Effector memory CD8-positive, alpha-beta T cell (primary cell): ENCODE data around the gene EIF4E1B.

ENCODE experiments used
- ATAC-seq: fragments of 150-1000 bp; cut with Tn5 transposase; replicated peaks from 2 replicates; pipeline ENCODE4 v1.10.0; 2021; ENCODE audit warnings: mild to moderate bottlenecking, moderate library complexity
- DNase-seq, 3 experiments: peaks; one replicate each; pipeline ENCODE4 v3.0.0; 2021
- H3K27ac Mint-ChIP-seq, 2 donors: one replicate each; pipeline ENCODE4 v1.8.0; 2022; ENCODE audit warnings: mild to moderate bottlenecking in 2 of 2, mixed read lengths in 2 of 2, moderate library complexity in 2 of 2
- H3K27me3 Mint-ChIP-seq, 2 donors: one replicate each; pipeline ENCODE4 v1.8.0; 2022; ENCODE audit warnings: mixed read lengths in 2 of 2
- H3K36me3 Mint-ChIP-seq: one replicate; pipeline ENCODE4 v1.8.0; 2022; ENCODE audit warnings: mild to moderate bottlenecking, moderate library complexity, mixed read lengths; ENCODE audit not compliant: insufficient read depth
- H3K4me1 Mint-ChIP-seq, 2 donors: one replicate each; pipeline ENCODE4 v1.8.0; 2022; ENCODE audit warnings: low read depth in 2 of 2, mixed read lengths in 2 of 2
- H3K4me3 Mint-ChIP-seq, 2 donors: one replicate each; pipeline ENCODE4 v1.8.0; 2022; ENCODE audit warnings: mild to moderate bottlenecking in 2 of 2, mixed read lengths in 2 of 2, moderate library complexity in 2 of 2
- H3K9me3 Mint-ChIP-seq, 2 donors: one replicate each; pipeline ENCODE4 v1.8.0; 2022; ENCODE audit warnings: mixed read lengths in 2 of 2

Gene EIF4E1B

GRCh38 chr5:176648474-176649194, 18.2 kb downstream of the EIF4E1B start:
- Mint-ChIP-seq H3K36me3 (peaks cover 14% of the 10 kb centered on the region), H3K27me3 (no peaks in the 10 kb centered on the region), H3K4me1 (peaks cover 63 to 65% of the 10 kb centered on the region in 2 donors), H3K9me3 (no peaks in the 10 kb centered on the region), H3K27ac (peak overlapping the region; percentile 55 to 90), H3K4me3 (peak overlapping the region; percentile 82 to 91)
- peak; percentile 52 for ATAC-seq
- peak; percentile 44 to 53 (median 49) for DNase-seq

- Mint-ChIP-seq H3K9me3 (no peaks in the 10 kb centered on the region), H3K4me3 (peak overlapping the region in 1 of 2 donors; percentile 15), H3K27me3 (no peaks in the 10 kb centered on the region), H3K27ac (peak overlapping the region; percentile 66 to 73), H3K36me3 (peaks cover 11% of the 10 kb centered on the region), H3K4me1 (peaks cover 65 to 72% of the 10 kb centered on the region in 2 donors)
- no peak for ATAC-seq
- DNase-seq, result no peak
Observed at GRCh38 chr5:176650354-176650884, 19.9 kb downstream of the EIF4E1B start.

GRCh38 chr5:176651472-176651980, 21.1 kb downstream of the EIF4E1B start:
- no peaks in the 10 kb centered on the region for H3K9me3 Mint-ChIP-seq
- H3K27me3 Mint-ChIP-seq, result no peaks in the 10 kb centered on the region
- peak overlapping the region; percentile 25 to 73 for H3K27ac Mint-ChIP-seq
- DNase-seq (no peak), ATAC-seq (no peak)
- peaks cover 16% of the 10 kb centered on the region for H3K36me3 Mint-ChIP-seq
- H3K4me3 Mint-ChIP-seq, result peak overlapping the region; percentile 9 to 29
- peaks cover 58 to 65% of the 10 kb centered on the region in 2 donors for H3K4me1 Mint-ChIP-seq

- H3K27ac Mint-ChIP-seq, result peak overlapping the region; percentile 25 to 73
- no peaks in the 10 kb centered on the region for H3K27me3 Mint-ChIP-seq
- H3K9me3 Mint-ChIP-seq, result no peaks in the 10 kb centered on the region
- DNase-seq (no peak), ATAC-seq (no peak)
- no peak overlapping the region for H3K4me3 Mint-ChIP-seq
- H3K4me1 Mint-ChIP-seq, result peaks cover 54 to 60% of the 10 kb centered on the region in 2 donors
- H3K36me3 Mint-ChIP-seq, result peaks cover 16% of the 10 kb centered on the region
Observed at GRCh38 chr5:176652136-176652535, 21.7 kb downstream of the EIF4E1B start.

GRCh38 chr5:176653401-176654385, 23.2 kb downstream of the EIF4E1B start:
- Mint-ChIP-seq H3K27me3 (no peaks in the 10 kb centered on the region), H3K4me1 (peaks cover 55 to 65% of the 10 kb centered on the region in 2 donors), H3K27ac (peak overlapping the region; percentile 73 to 89), H3K9me3 (no peaks in the 10 kb centered on the region), H3K4me3 (peak overlapping the region; percentile 5 to 44), H3K36me3 (peaks cover 18% of the 10 kb centered on the region)
- ATAC-seq (peak; percentile 63), DNase-seq (peak; percentile 26 to 33 (median 27))

- H3K9me3 Mint-ChIP-seq, result no peaks in the 10 kb centered on the region
- peaks cover 11% of the 10 kb centered on the region for H3K36me3 Mint-ChIP-seq
- no peaks in the 10 kb centered on the region for H3K27me3 Mint-ChIP-seq
- DNase-seq (no peak), ATAC-seq (no peak)
- no peak overlapping the region for H3K4me3 Mint-ChIP-seq
- peak overlapping the region in 1 of 2 donors; percentile 32 for H3K27ac Mint-ChIP-seq
- peaks cover 56 to 59% of the 10 kb centered on the region in 2 donors for H3K4me1 Mint-ChIP-seq
Observed at GRCh38 chr5:176654856-176655255, 24.4 kb downstream of the EIF4E1B start.

- ATAC-seq (no peak), DNase-seq (no peak)
- H3K9me3 Mint-ChIP-seq, result no peaks in the 10 kb centered on the region
- H3K4me3 Mint-ChIP-seq, result no peak overlapping the region
- H3K27me3 Mint-ChIP-seq, result peaks cover 2 to 4% of the 10 kb centered on the region in 2 donors
- H3K27ac Mint-ChIP-seq, result peak overlapping the region in 1 of 2 donors; percentile 65
- peaks cover 51 to 52% of the 10 kb centered on the region in 2 donors for H3K4me1 Mint-ChIP-seq
- peaks cover 11% of the 10 kb centered on the region for H3K36me3 Mint-ChIP-seq
Observed at GRCh38 chr5:176656467-176656990, 26.1 kb downstream of the EIF4E1B start.

GRCh38 chr5:176658007-176658599, 27.6 kb downstream of the EIF4E1B start:
- DNase-seq (peak; percentile 56 to 62 (median 57)), ATAC-seq (peak; percentile 61)
- H3K4me3 Mint-ChIP-seq, result peak overlapping the region; percentile 76 to 83
- H3K9me3 Mint-ChIP-seq, result no peaks in the 10 kb centered on the region
- no peak overlapping the region for H3K27ac Mint-ChIP-seq
- peaks cover 36 to 40% of the 10 kb centered on the region in 2 donors for H3K4me1 Mint-ChIP-seq
- peaks cover 11% of the 10 kb centered on the region for H3K36me3 Mint-ChIP-seq
- peaks cover 5 to 16% of the 10 kb centered on the region in 2 donors for H3K27me3 Mint-ChIP-seq

- Mint-ChIP-seq H3K36me3 (peaks cover 11% of the 10 kb centered on the region), H3K4me3 (peak overlapping the region; percentile 76 to 83), H3K27ac (peak overlapping the region; percentile 75 to 87), H3K27me3 (peaks cover 12 to 24% of the 10 kb centered on the region in 2 donors), H3K9me3 (no peaks in the 10 kb centered on the region), H3K4me1 (peaks cover 28 to 32% of the 10 kb centered on the region in 2 donors)
- ATAC-seq (peak; percentile 41), DNase-seq (no peak)
Observed at GRCh38 chr5:176658817-176659511, 28.5 kb downstream of the EIF4E1B start.

- H3K4me1 Mint-ChIP-seq, result peaks cover 28 to 32% of the 10 kb centered on the region in 2 donors
- peaks cover 17 to 29% of the 10 kb centered on the region in 2 donors for H3K27me3 Mint-ChIP-seq
- H3K27ac Mint-ChIP-seq, result peak overlapping the region; percentile 75 to 87
- peaks cover 11% of the 10 kb centered on the region for H3K36me3 Mint-ChIP-seq
- DNase-seq (no peak), ATAC-seq (no peak)
- H3K4me3 Mint-ChIP-seq, result peak overlapping the region; percentile 76 to 83
- H3K9me3 Mint-ChIP-seq, result no peaks in the 10 kb centered on the region
Observed at GRCh38 chr5:176659512-176659839, 29.0 kb downstream of the EIF4E1B start.

- H3K4me3 Mint-ChIP-seq, result peak overlapping the region in 1 of 2 donors; percentile 45
Observed at GRCh38 chr5:176659860-176660461, 29.5 kb downstream of the EIF4E1B start.

GRCh38 chr5:176660530-176660859, 30.0 kb downstream of the EIF4E1B start:
- ATAC-seq (peak; percentile 69), DNase-seq (no peak)
- peaks cover 24 to 39% of the 10 kb centered on the region in 2 donors for H3K27me3 Mint-ChIP-seq
- peak overlapping the region in 1 of 2 donors; percentile 45 for H3K4me3 Mint-ChIP-seq
- no peaks in the 10 kb centered on the region for H3K9me3 Mint-ChIP-seq
- peaks cover 24 to 32% of the 10 kb centered on the region in 2 donors for H3K4me1 Mint-ChIP-seq
- H3K27ac Mint-ChIP-seq, result no peak overlapping the region
- H3K36me3 Mint-ChIP-seq, result peaks cover 11% of the 10 kb centered on the region

More at GRCh38 chr5:176659860-176660461, 29.5 kb downstream of the EIF4E1B start:
- Mint-ChIP-seq H3K4me1 (peaks cover 26 to 32% of the 10 kb centered on the region in 2 donors), H3K9me3 (no peaks in the 10 kb centered on the region), H3K27ac (peak overlapping the region in 1 of 2 donors; percentile 61), H3K36me3 (peaks cover 11% of the 10 kb centered on the region), H3K27me3 (peaks cover 19 to 34% of the 10 kb centered on the region in 2 donors)
- ATAC-seq, result no peak
- no peak for DNase-seq
